ENCODE data around the gene MGAT5B. TPM values are rescaled to one million over a fixed set of nuclear protein-coding genes. Genes with fewer than 3 reads are reported as not detected.

Gene MGAT5B
- total and polyA plus RNA-seq, 2 donors (not counting 1 experiment from before 2014, with no cell fraction given) = 0.15 to 37.8 TPM

GRCh38 chr17:76869496-76870376 lies 1.5 kb downstream of the MGAT5B start:
- peaks cover 0 to 43% (median 12%) of the 10 kb centered on the region in 4 experiments for H3K27me3 ChIP-seq (replicated peaks in 1 of 4; ENCODE audit: control extremely low read depth in 1 of 4, control insufficient read depth in 3 of 4, insufficient read depth in 4 of 4, low read length in 3 of 4)
- peak; percentile 37 for DNase-seq
- 11% methylated on average over 79 of the region's 80 CpGs for WGBS (ENCODE audit: insufficient coverage)
- H2AFZ ChIP-seq (ENCODE audit: insufficient read depth, low read depth, low read length, poor library complexity, severe bottlenecking) = no peak overlapping the region
- CTCF ChIA-PET = interaction anchor here (1.0 to 12.2 kb wide), 5 partner anchors 10 to 193 kb away, joined by 3 to 426 read pairs (median 3); no protein-coding TSS in a partner anchor
- ATAC-seq (ENCODE audit: low read depth) = no peak
- no peaks in the 10 kb centered on the region for H3K36me3 ChIP-seq (replicated peaks in 1 of 2; ENCODE audit: control extremely low read depth in 1 of 2, control insufficient read depth in 1 of 2, extremely low read depth in 1 of 2, insufficient read depth in 2 of 2, low read length in 1 of 2)
- peaks cover 0 to 8% (median 0%) of the 10 kb centered on the region in 3 donors for H3K9me3 ChIP-seq (ENCODE audit: control extremely low read depth in 1 of 3, control insufficient read depth in 2 of 3, insufficient read depth in 1 of 3, low read length in 2 of 3)
- H3K4me1 ChIP-seq (ENCODE audit: control insufficient read depth in 2 of 2, insufficient read depth in 2 of 2, low read length in 2 of 2) = peaks cover 12 to 17% of the 10 kb centered on the region in 2 donors
- H3K27ac ChIP-seq (ENCODE audit: low read length in 2 of 2) = no peak overlapping the region
- no peaks in the 10 kb centered on the region for H3K79me2 ChIP-seq (ENCODE audit: control insufficient read depth, insufficient read depth, low read length)
- POLR2A ChIA-PET = no interaction called here
- H3K9ac ChIP-seq (ENCODE audit: low read length) = no peak overlapping the region
- TF ChIP-seq EZH2 (IDR thresholded peaks at IDR 0.05; ENCODE audit: borderline replicate concordance, insufficient read depth, low read depth, low read length, poor library complexity, severe bottlenecking) (no peak), CTCF (IDR thresholded peaks at IDR 0.05) (no peak)
- no peak overlapping the region for H3K4me3 Mint-ChIP-seq
- no peak overlapping the region for H3K27ac Mint-ChIP-seq
- intact Hi-C loops (cut with micrococcal nuclease) = loop anchor here (5.0 kb wide), 1 partner anchor 88 kb away; no protein-coding TSS in a partner anchor
- no peak overlapping the region for H3K4me3 ChIP-seq (ENCODE audit: control extremely low read depth in 1 of 5, extremely low read depth in 1 of 5, insufficient read depth in 1 of 5, low read depth in 2 of 5, low read length in 4 of 5)
- peaks cover 44% of the 10 kb centered on the region for H3K27me3 Mint-ChIP-seq
- no peaks in the 10 kb centered on the region for H4K20me1 ChIP-seq (ENCODE audit: control insufficient read depth, insufficient read depth, low read length, poor library complexity, severe bottlenecking)
- peaks cover 2% of the 10 kb centered on the region for H3K9me3 Mint-ChIP-seq (ENCODE audit: insufficient read depth)
- H3K4me1 Mint-ChIP-seq = peaks cover 17% of the 10 kb centered on the region
- peak overlapping the region; percentile 83 for H3K4me2 ChIP-seq (replicated peaks; ENCODE audit: low read depth, low read length, poor library complexity, severe bottlenecking)

- H4K20me1 ChIP-seq (ENCODE audit: control insufficient read depth, insufficient read depth, low read length, poor library complexity, severe bottlenecking) = no peaks in the 10 kb centered on the region
- H3K4me1 ChIP-seq (ENCODE audit: control insufficient read depth in 2 of 2, insufficient read depth in 2 of 2, low read length in 2 of 2) = peaks cover 12 to 17% of the 10 kb centered on the region in 2 donors
- H2AFZ ChIP-seq (ENCODE audit: insufficient read depth, low read depth, low read length, poor library complexity, severe bottlenecking) = no peak overlapping the region
- H3K27ac ChIP-seq (ENCODE audit: low read length in 2 of 2) = no peak overlapping the region
- H3K79me2 ChIP-seq (ENCODE audit: control insufficient read depth, insufficient read depth, low read length) = no peaks in the 10 kb centered on the region
- no peak overlapping the region for H3K4me2 ChIP-seq (replicated peaks; ENCODE audit: low read depth, low read length, poor library complexity, severe bottlenecking)
- H3K9me3 Mint-ChIP-seq (ENCODE audit: insufficient read depth) = peaks cover 4% of the 10 kb centered on the region
- peaks cover 46% of the 10 kb centered on the region for H3K27me3 Mint-ChIP-seq
- no peak overlapping the region for H3K27ac Mint-ChIP-seq
- WGBS (ENCODE audit: insufficient coverage) = 43% methylated on average over 15 of the region's 16 CpGs
- no peak for ATAC-seq (ENCODE audit: low read depth)
- no peaks in the 10 kb centered on the region for H3K36me3 ChIP-seq (replicated peaks in 1 of 2; ENCODE audit: control extremely low read depth in 1 of 2, control insufficient read depth in 1 of 2, extremely low read depth in 1 of 2, insufficient read depth in 2 of 2, low read length in 1 of 2)
- DNase-seq = no peak
- POLR2A ChIA-PET = no interaction called here
- H3K4me3 ChIP-seq (ENCODE audit: control extremely low read depth in 1 of 5, extremely low read depth in 1 of 5, insufficient read depth in 1 of 5, low read depth in 2 of 5, low read length in 4 of 5) = no peak overlapping the region
- no peak overlapping the region for H3K9ac ChIP-seq (ENCODE audit: low read length)
- peaks cover 0 to 10% (median 5%) of the 10 kb centered on the region in 3 donors for H3K9me3 ChIP-seq (ENCODE audit: control extremely low read depth in 1 of 3, control insufficient read depth in 2 of 3, insufficient read depth in 1 of 3, low read length in 2 of 3)
- TF ChIP-seq EZH2 (IDR thresholded peaks at IDR 0.05; ENCODE audit: borderline replicate concordance, insufficient read depth, low read depth, low read length, poor library complexity, severe bottlenecking) (no peak), CTCF (IDR thresholded peaks at IDR 0.05) (no peak)
- CTCF ChIA-PET = interaction anchor here (1.0 to 12.2 kb wide), 4 partner anchors 10 to 192 kb away, joined by 3 to 426 read pairs (median 3); no protein-coding TSS in a partner anchor
- intact Hi-C loops (cut with micrococcal nuclease) = no loop called here
- H3K4me1 Mint-ChIP-seq = peaks cover 17% of the 10 kb centered on the region
- peak overlapping the region; percentile 39 for H3K4me3 Mint-ChIP-seq
- peaks cover 0 to 40% (median 12%) of the 10 kb centered on the region in 4 experiments for H3K27me3 ChIP-seq (replicated peaks in 1 of 4; ENCODE audit: control extremely low read depth in 1 of 4, control insufficient read depth in 3 of 4, insufficient read depth in 4 of 4, low read length in 3 of 4)
Observed at GRCh38 chr17:76870377-76870714, 2.1 kb downstream of the MGAT5B start.

All from B cell (primary cell).